Effector memory CD4-positive, alpha-beta T cell (primary cell): ENCODE results near the gene ATG16L2.

Experiments
- DNase-seq, 3 donors: peaks; one replicate each; pipeline ENCODE4 v3.0.0-alpha.2; 2020
- H3K27ac ChIP-seq: 2 replicates; pipeline ENCODE4 v1.7.0; 2013; ENCODE audit warnings: mild to moderate bottlenecking, low read length, moderate library complexity; ENCODE audit not compliant: insufficient read depth, poor library complexity, severe bottlenecking
- H3K27me3 ChIP-seq: replicated peaks from 2 replicates; pipeline ENCODE4 v1.7.0; 2013; ENCODE audit warnings: mild to moderate bottlenecking, low read length; ENCODE audit not compliant: insufficient read depth, control insufficient read depth, poor library complexity, severe bottlenecking
- H3K36me3 ChIP-seq: 2 replicates; pipeline ENCODE4 v1.7.0; 2013; ENCODE audit warnings: mild to moderate bottlenecking, low read length, moderate library complexity; ENCODE audit not compliant: control insufficient read depth, insufficient read depth
- H3K4me1 ChIP-seq: 2 replicates; pipeline ENCODE4 v1.7.0; 2013; ENCODE audit warnings: low read length, mild to moderate bottlenecking; ENCODE audit not compliant: control insufficient read depth, insufficient read depth, poor library complexity, severe bottlenecking
- H3K4me3 ChIP-seq: 2 replicates; pipeline ENCODE4 v1.7.0; 2013; ENCODE audit warnings: low read length, low read depth, mild to moderate bottlenecking; ENCODE audit not compliant: insufficient read depth, poor library complexity, severe bottlenecking
- H3K9me3 ChIP-seq: 2 replicates; pipeline ENCODE4 v1.7.0; 2013; ENCODE audit warnings: mild to moderate bottlenecking, low read length, moderate library complexity; ENCODE audit not compliant: control insufficient read depth
- total RNA-seq, 3 donors: gene quantifications; one replicate each; lab custom pipeline; 2026; lab: John Stamatoyannopoulos, UW

The ATG16L2 gene, protein sequence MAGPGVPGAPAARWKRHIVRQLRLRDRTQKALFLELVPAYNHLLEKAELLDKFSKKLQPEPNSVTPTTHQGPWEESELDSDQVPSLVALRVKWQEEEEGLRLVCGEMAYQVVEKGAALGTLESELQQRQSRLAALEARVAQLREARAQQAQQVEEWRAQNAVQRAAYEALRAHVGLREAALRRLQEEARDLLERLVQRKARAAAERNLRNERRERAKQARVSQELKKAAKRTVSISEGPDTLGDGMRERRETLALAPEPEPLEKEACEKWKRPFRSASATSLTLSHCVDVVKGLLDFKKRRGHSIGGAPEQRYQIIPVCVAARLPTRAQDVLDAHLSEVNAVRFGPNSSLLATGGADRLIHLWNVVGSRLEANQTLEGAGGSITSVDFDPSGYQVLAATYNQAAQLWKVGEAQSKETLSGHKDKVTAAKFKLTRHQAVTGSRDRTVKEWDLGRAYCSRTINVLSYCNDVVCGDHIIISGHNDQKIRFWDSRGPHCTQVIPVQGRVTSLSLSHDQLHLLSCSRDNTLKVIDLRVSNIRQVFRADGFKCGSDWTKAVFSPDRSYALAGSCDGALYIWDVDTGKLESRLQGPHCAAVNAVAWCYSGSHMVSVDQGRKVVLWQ
- total RNA-seq, result 83.3 to 137 (median 113) reads per million in 3 donors

DNA sequence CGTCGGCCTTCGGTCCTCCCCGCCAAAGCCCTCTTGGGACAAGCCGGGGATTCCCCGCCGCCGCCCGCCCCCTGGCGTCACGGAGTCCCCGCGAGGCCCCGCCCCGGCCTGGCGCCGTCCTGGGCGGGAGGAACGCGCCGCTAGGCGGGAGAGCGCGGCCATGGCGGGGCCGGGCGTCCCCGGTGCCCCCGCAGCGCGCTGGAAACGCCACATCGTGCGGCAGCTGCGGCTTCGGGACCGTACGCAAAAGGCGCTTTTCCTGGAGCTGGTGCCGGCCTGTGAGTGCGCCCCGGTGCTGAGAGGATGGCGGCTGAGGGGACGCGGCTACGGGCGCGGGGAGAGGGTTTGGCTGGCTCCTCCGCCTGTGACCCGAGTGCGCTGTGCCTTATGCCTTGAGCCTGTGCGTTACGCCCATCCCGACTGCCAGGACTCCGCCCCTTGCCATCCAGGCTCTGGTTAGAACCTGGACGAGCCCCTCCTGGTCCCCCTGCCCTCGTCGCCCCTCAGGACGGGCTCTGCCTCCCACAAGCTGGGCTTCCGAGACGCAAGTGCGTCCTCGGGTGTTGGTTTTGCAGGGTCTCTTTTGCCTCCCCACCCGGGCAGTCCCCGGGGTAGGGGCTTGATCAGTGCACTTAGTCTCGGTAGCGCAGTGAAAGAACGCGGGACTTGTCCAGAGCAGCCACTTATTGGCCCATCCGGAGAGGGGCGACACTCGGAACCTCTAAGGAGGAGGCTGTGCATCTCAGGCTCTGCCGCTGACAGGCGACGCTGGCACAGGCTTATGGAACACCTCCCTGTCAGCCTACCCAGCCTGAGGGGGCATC, at the start of gene ATG16L2:
ATG16L2 (plus strand) TSS at position 126 of the 824 bp plus-strand sequence; CDS start at position 161, 35 bp downstream.
- Histone ChIP-seq H3K9me3 (no peaks in the 10 kb centered on the region), H3K4me3 (peak within 1 kb of the TSS; percentile 86), H3K4me1 (peaks cover 19% of the 10 kb centered on the region), H3K36me3 (peaks cover 20% of the 10 kb centered on the region), H3K27me3 (no peaks in the 10 kb centered on the region), H3K27ac (peak within 1 kb of the TSS; percentile 100)
- peak; percentile 77 to 85 (median 84) for DNase-seq

DNA sequence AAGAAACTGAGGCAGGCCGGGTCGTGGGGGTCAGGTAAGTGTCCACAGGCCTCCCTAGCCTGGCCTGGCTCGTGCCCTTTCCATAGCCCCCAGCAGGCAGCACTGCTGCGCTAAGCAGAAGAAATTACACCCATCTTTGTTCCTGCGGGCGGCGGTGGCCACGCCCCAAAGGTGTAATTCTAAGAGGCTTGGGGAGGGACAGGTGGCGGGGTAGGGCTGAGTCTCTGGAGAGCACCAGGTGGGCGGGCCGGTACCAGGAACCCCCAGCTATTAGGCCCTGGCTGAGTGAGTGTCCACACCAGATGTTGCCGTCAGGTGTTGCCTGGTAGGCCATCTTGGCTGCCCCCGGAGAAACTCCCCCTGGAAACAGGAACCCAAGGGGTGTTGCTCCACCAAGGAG, 49.7 kb upstream of the ATG16L2 start:
- no peaks in the 10 kb centered on the region for H3K9me3 ChIP-seq
- no peak overlapping the region for H3K4me3 ChIP-seq
- no peaks in the 10 kb centered on the region for H3K27me3 ChIP-seq
- no peaks in the 10 kb centered on the region for H3K36me3 ChIP-seq
- no peak overlapping the region for H3K27ac ChIP-seq
- DNase-seq, result no peak
- H3K4me1 ChIP-seq, result no peaks in the 10 kb centered on the region

DNA sequence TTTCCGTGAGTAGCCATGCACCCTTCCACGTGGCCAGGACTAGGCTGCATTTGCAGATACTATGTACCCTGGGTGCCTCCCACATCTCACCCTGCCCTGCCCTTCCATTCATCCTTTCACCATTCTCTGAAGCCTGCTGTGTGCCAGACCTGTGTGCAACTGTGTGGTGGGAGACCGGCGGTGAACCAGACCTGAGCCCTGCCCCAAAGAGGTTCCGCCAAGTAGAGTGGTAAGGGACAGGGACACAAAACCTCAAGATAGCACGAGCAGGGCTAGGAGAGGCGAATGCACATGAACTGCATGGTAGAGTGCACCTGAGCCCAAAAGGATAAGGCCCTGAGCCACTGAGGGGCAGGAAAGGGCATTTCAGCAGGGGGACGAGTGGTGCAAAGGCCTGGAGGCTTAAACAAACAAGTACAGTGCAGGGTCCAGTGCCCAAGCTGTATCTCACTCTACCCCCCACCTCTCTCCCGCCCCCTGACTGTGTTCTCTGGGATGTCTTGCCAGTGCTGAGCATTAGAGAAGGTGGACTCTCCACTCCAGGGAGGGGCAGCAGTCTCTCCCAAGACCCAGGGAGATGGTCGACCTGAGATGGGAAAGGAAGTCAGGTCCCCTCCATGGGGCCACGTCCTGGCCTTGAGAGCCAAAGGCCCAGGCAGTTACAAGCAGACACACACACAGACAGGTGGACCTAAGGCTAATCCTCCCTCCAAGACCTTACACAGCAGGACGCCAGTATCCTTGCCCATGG, 47.9 kb upstream of the ATG16L2 start:
- H3K27ac ChIP-seq, result no peak overlapping the region
- no peaks in the 10 kb centered on the region for H3K27me3 ChIP-seq
- no peaks in the 10 kb centered on the region for H3K36me3 ChIP-seq
- H3K4me1 ChIP-seq, result no peaks in the 10 kb centered on the region
- no peak for DNase-seq
- H3K9me3 ChIP-seq, result no peaks in the 10 kb centered on the region
- no peak overlapping the region for H3K4me3 ChIP-seq

DNA sequence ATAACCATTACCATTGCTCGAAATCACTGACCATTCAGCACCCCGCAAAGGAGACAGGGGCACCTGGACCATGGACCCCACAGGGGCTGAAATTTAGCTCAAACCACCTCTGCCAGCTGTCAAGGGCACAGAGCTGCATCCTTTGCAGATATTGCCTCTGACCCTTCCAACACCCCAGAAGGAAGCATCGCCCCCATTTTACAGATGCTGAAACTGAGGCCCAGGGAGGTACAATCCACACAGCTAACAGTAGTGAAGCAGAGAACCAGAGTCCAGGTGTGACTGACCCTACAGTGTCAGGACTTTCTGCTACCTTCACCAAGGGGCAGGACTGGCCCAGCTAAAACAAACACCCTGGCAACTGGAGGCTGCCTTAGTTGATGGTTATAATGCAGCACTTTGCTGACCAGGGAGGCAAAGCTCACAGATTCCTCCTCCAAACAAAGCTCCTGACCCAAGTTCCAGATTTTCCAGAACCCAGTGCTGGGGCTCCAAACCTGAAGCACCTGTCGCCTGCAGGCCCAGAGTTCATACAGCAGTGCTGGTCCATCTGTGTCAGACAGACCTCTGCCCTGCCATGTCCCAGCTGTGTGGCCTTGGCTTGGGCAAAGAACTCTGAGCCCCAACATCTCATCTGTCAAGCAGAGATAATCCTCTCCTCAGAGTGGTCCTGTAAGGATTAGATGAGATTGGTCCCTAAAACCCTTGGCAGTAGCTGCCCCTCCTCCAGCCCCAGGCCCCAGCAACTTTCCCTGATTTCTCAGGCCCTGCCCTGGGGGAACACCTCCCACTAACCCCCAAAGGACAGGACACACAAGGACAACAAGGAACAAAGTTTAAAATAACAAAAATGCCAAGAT, 46.8 kb upstream of the ATG16L2 start:
- H3K4me1 ChIP-seq, result no peaks in the 10 kb centered on the region
- H3K27ac ChIP-seq, result no peak overlapping the region
- H3K27me3 ChIP-seq, result no peaks in the 10 kb centered on the region
- H3K36me3 ChIP-seq, result no peaks in the 10 kb centered on the region
- H3K9me3 ChIP-seq, result no peaks in the 10 kb centered on the region
- no peak for DNase-seq
- no peak overlapping the region for H3K4me3 ChIP-seq

DNA sequence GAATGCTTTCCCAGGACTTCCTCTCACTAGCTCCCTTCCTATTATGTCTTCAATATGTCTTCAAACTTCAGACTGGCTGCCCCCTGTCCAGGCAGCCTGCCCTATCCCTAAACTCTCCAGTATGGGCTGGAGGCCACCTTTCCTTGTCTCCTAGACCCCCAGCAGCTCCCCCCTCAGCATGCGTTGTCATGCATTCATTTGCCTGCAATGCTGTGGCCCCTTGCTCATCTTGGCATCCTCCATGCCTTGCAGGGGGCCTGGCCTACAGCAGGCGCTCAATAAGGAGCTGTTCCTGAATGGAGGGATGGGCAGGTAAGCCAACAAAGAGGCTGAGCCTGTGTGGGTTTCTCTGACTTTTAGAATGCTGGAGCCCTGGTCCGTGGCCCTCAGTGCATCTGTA, 45.6 kb upstream of the ATG16L2 start:
- H3K4me1 ChIP-seq, result no peaks in the 10 kb centered on the region
- no peaks in the 10 kb centered on the region for H3K27me3 ChIP-seq
- no peak for DNase-seq
- no peaks in the 10 kb centered on the region for H3K9me3 ChIP-seq
- H3K4me3 ChIP-seq, result no peak overlapping the region
- H3K27ac ChIP-seq, result no peak overlapping the region
- no peaks in the 10 kb centered on the region for H3K36me3 ChIP-seq

DNA sequence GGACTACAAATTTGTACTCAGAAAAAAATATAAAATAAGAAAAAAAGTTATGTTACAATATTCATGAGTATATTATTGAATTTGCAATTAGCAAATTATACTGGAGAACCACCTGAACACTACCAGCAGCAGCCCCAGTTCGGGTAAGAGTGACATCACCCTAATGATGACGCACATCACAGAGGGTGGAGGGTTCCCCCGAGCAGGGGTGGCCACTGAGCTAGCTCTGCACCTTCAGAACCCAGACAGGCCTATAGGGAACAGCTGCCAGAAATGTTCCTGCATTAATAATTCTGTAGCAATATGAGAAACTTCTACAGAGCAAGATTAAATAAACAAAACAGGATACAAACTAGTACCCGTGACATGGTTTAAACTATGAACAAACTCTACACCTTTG, 44.5 kb upstream of the ATG16L2 start:
- H3K27me3 ChIP-seq, result no peaks in the 10 kb centered on the region
- H3K27ac ChIP-seq, result no peak overlapping the region
- H3K4me3 ChIP-seq, result no peak overlapping the region
- no peak for DNase-seq
- no peaks in the 10 kb centered on the region for H3K9me3 ChIP-seq
- no peaks in the 10 kb centered on the region for H3K4me1 ChIP-seq
- H3K36me3 ChIP-seq, result no peaks in the 10 kb centered on the region

DNA sequence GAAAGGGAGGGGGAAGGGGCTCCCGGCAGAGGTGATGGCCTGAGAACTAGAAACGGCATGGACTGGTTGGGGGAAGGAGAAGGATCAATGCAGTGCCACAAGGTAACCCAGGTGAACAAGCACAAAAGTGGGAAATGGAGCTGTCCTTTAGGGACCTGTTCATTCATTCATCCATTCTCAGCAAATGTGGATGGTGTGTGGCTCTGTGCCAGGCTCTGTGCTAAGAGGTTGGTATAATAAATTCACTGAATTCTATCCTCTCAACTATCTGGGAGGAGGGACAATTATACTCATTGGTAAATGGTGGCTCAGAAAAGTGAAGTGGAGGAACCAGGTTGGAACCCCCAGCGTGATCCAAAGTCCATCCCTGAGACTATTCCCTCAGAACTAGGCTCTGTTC, 43.4 kb upstream of the ATG16L2 start:
- no peaks in the 10 kb centered on the region for H3K27me3 ChIP-seq

DNA sequence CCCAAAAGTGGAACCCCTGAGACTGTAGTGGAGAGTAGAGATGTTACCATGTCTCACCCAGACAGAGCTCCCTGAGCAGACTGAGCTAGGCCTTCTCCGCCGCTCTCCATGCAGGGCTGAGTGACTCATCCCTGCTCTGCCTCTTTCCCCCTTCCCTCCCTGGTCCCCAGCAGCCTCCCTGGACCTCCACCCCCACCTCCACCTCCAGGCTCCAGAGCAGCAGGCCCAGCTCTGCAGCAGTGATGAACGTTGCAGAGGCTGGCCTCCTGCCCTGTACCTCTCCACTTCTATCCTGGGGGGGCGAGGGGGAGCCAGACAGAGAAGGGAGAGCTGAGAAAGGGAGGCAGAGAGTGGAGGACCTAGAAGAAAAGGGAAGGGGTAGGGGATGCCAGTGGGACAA, 42.7 kb upstream of the ATG16L2 start:
- Histone ChIP-seq H3K9me3 (no peaks in the 10 kb centered on the region), H3K36me3 (no peaks in the 10 kb centered on the region), H3K27ac (no peak overlapping the region), H3K4me3 (no peak overlapping the region), H3K4me1 (no peaks in the 10 kb centered on the region), H3K27me3 (no peaks in the 10 kb centered on the region)
- no peak for DNase-seq

More for the DNA sequence above, 43.4 kb upstream of the ATG16L2 start:
- H3K4me1 ChIP-seq, result no peaks in the 10 kb centered on the region
- H3K27ac ChIP-seq, result no peak overlapping the region
- no peak overlapping the region for H3K4me3 ChIP-seq
- H3K36me3 ChIP-seq, result no peaks in the 10 kb centered on the region
- DNase-seq, result no peak
- no peaks in the 10 kb centered on the region for H3K9me3 ChIP-seq

DNA sequence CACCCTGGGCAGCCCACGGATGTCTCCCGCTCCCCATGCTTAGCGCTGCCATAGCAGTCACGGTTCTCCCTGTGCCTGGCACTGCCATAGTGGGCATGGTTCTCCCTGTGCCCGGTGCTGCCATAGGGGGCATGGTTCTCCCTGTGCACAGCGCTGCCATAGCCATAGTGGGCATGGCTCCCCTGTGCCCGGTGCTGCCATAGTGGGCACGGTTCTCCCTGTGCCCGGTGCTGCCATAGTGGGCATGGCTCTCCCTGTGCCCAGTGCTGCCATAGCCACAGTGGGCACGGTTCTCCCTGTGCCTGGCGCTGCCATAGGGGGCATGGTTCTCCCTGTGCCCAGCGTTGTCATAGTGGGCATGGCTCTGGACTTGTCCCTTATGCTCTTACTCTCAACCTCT, 42.2 kb upstream of the ATG16L2 start:
- H3K36me3 ChIP-seq, result no peaks in the 10 kb centered on the region
- H3K9me3 ChIP-seq, result no peaks in the 10 kb centered on the region
- no peak overlapping the region for H3K4me3 ChIP-seq
- no peaks in the 10 kb centered on the region for H3K27me3 ChIP-seq
- no peak overlapping the region for H3K27ac ChIP-seq
- H3K4me1 ChIP-seq, result no peaks in the 10 kb centered on the region
- no peak for DNase-seq
